Kidney tubule cell (primary cell): Measurements from ENCODE around the gene DCLRE1A.

ENCODE experiments used
- DNase-seq: peaks from one replicate; pipeline ENCODE4 v3.0.0-alpha.2; 2018; ENCODE audit warnings: low spot score

The DCLRE1A gene

GRCh38 chr10:113854013-113854760 lies at the start of gene DCLRE1A, which contains the start of gene NHLRC2:
Gene DCLRE1A, minus strand, starts transcription at chr10:113854082. Its CDS starts 900 bp downstream, at chr10:113853182.
Gene NHLRC2, plus strand, starts transcription at chr10:113854661. Its CDS starts 212 bp downstream, at chr10:113854873.
- peak; percentile 81 for DNase-seq

GRCh38 chr10:113899952-113900598 lies 46.2 kb upstream of the DCLRE1A start:
- DNase-seq = no peak

- no peak for DNase-seq
These were observed 44.1 kb upstream of the DCLRE1A start for GRCh38 chr10:113897693-113898618.

- DNase-seq = peak; percentile 54
These were observed 41.1 kb upstream of the DCLRE1A start for GRCh38 chr10:113895018-113895417.

- no peak for DNase-seq
These were observed 40.7 kb upstream of the DCLRE1A start for GRCh38 chr10:113894581-113894980.

GRCh38 chr10:113893570-113893969 lies 39.7 kb upstream of the DCLRE1A start:
- DNase-seq = no peak

GRCh38 chr10:113891476-113891875 lies 37.6 kb upstream of the DCLRE1A start:
- no peak for DNase-seq

GRCh38 chr10:113890769-113891168 lies 36.9 kb upstream of the DCLRE1A start:
- no peak for DNase-seq

GRCh38 chr10:113889911-113890310 lies 36.0 kb upstream of the DCLRE1A start:
- no peak for DNase-seq

GRCh38 chr10:113882240-113882639 lies 28.4 kb upstream of the DCLRE1A start:
- no peak for DNase-seq

GRCh38 chr10:113880236-113880635 lies 26.4 kb upstream of the DCLRE1A start:
- peak; percentile 85 for DNase-seq

GRCh38 chr10:113879691-113880090 lies 25.8 kb upstream of the DCLRE1A start:
- no peak for DNase-seq

- DNase-seq = no peak
These were observed 22.6 kb upstream of the DCLRE1A start for GRCh38 chr10:113876461-113876860.

GRCh38 chr10:113875212-113875611 lies 21.3 kb upstream of the DCLRE1A start:
- DNase-seq = no peak

- no peak for DNase-seq
These were observed 18.5 kb upstream of the DCLRE1A start for GRCh38 chr10:113872139-113873030.

GRCh38 chr10:113869789-113870188 lies 15.9 kb upstream of the DCLRE1A start:
- no peak for DNase-seq

- DNase-seq = no peak
These were observed 14.0 kb upstream of the DCLRE1A start for GRCh38 chr10:113867904-113868303.

GRCh38 chr10:113866551-113867394 lies 12.9 kb upstream of the DCLRE1A start:
- DNase-seq = no peak

- DNase-seq = no peak
These were observed 12.0 kb upstream of the DCLRE1A start for GRCh38 chr10:113865901-113866300.

- DNase-seq = no peak
These were observed 5.4 kb upstream of the DCLRE1A start for GRCh38 chr10:113859261-113859660.
